Stimulated activated memory B cell treated with anti-CD40 and anti-IgM and Interleukin-4, amounts not matched to agents 10 μg/mL and 1 μg/mL and 100 μg/mL, for 72 hours (primary cell): Measurements from ENCODE around the gene CDC25C.
"Not testable (repeated sequence)": the region's sequence is repeated elsewhere in the genome, so short reads cannot be mapped to it uniquely, and the experiment has no call there.

Experiments used
- ATAC-seq: fragments of 150-1000 bp; cut with Tn5 transposase; 2 replicates; pipeline ENCODE4 v1.10.0; 2021
- H3K27ac Mint-ChIP-seq: one replicate; pipeline ENCODE4 v1.8.0; 2022; ENCODE audit warnings: mild to moderate bottlenecking, mixed read lengths
- H3K27me3 Mint-ChIP-seq: one replicate; pipeline ENCODE4 v1.8.0; 2022; ENCODE audit warnings: mixed read lengths
- H3K36me3 Mint-ChIP-seq: one replicate; pipeline ENCODE4 v1.8.0; 2022; ENCODE audit warnings: mixed read lengths
- H3K4me1 Mint-ChIP-seq: one replicate; pipeline ENCODE4 v1.8.0; 2022; ENCODE audit warnings: mixed read lengths
- H3K4me3 Mint-ChIP-seq: one replicate; pipeline ENCODE4 v1.8.0; 2022; ENCODE audit warnings: mild to moderate bottlenecking, moderate library complexity, mixed read lengths
- H3K9me3 Mint-ChIP-seq: one replicate; pipeline ENCODE4 v1.8.0; 2022; ENCODE audit warnings: mixed read lengths

CDC25C gene

GRCh38 chr5:138336952-138337684 is 5.5 kb upstream of the CDC25C start:
- H3K4me1 Mint-ChIP-seq, result peaks cover 45% of the 10 kb centered on the region
- H3K27me3 Mint-ChIP-seq, result no peaks in the 10 kb centered on the region
- H3K27ac Mint-ChIP-seq, result peak overlapping the region; percentile 98
- H3K9me3 Mint-ChIP-seq, result no peaks in the 10 kb centered on the region
- H3K4me3 Mint-ChIP-seq, result peak overlapping the region; percentile 83
- H3K36me3 Mint-ChIP-seq, result peaks cover 11% of the 10 kb centered on the region
- ATAC-seq, result peak; percentile 22

GRCh38 chr5:138334867-138335447 is 3.4 kb upstream of the CDC25C start:
- Mint-ChIP-seq H3K9me3 (no peaks in the 10 kb centered on the region), H3K4me3 (no peak overlapping the region), H3K27me3 (no peaks in the 10 kb centered on the region), H3K27ac (no peak overlapping the region), H3K36me3 (no peaks in the 10 kb centered on the region), H3K4me1 (peaks cover 37% of the 10 kb centered on the region)
- ATAC-seq, result no peak

- Mint-ChIP-seq H3K36me3 (no peaks in the 10 kb centered on the region), H3K4me1 (peaks cover 11% of the 10 kb centered on the region), H3K9me3 (no peaks in the 10 kb centered on the region), H3K4me3 (peak overlapping the region; percentile 86), H3K27me3 (no peaks in the 10 kb centered on the region), H3K27ac (no peak overlapping the region)
- no peak for ATAC-seq
These were observed 673 bp downstream of the CDC25C start for GRCh38 chr5:138330813-138331448.

- H3K4me3 Mint-ChIP-seq, H3K36me3 Mint-ChIP-seq, H3K4me1 Mint-ChIP-seq, ATAC-seq, H3K27ac Mint-ChIP-seq, H3K27me3 Mint-ChIP-seq, H3K9me3 Mint-ChIP-seq: not testable (repeated sequence)
These were observed 13.4 kb downstream of the CDC25C start for GRCh38 chr5:138318211-138318610.

- no peaks in the 10 kb centered on the region for H3K27me3 Mint-ChIP-seq
- H3K36me3 Mint-ChIP-seq, result no peaks in the 10 kb centered on the region
- ATAC-seq, result no peak
- no peak overlapping the region for H3K4me3 Mint-ChIP-seq
- H3K27ac Mint-ChIP-seq, result no peak overlapping the region
- H3K9me3 Mint-ChIP-seq, result no peaks in the 10 kb centered on the region
- no peaks in the 10 kb centered on the region for H3K4me1 Mint-ChIP-seq
These were observed 15.2 kb downstream of the CDC25C start for GRCh38 chr5:138316355-138316754.

- Mint-ChIP-seq H3K27me3 (no peaks in the 10 kb centered on the region), H3K4me3 (no peak overlapping the region), H3K27ac (no peak overlapping the region), H3K9me3 (no peaks in the 10 kb centered on the region), H3K36me3 (no peaks in the 10 kb centered on the region), H3K4me1 (no peaks in the 10 kb centered on the region)
- ATAC-seq, result no peak
These were observed 15.8 kb downstream of the CDC25C start for GRCh38 chr5:138315751-138316278.

GRCh38 chr5:138305797-138306196 is 25.8 kb downstream of the CDC25C start:
- ATAC-seq, result no peak
- H3K4me3 Mint-ChIP-seq, result no peak overlapping the region
- H3K36me3 Mint-ChIP-seq, result no peaks in the 10 kb centered on the region
- H3K9me3 Mint-ChIP-seq, result no peaks in the 10 kb centered on the region
- H3K4me1 Mint-ChIP-seq, result no peaks in the 10 kb centered on the region
- no peaks in the 10 kb centered on the region for H3K27me3 Mint-ChIP-seq
- H3K27ac Mint-ChIP-seq, result no peak overlapping the region

GRCh38 chr5:138303372-138303771 is 28.2 kb downstream of the CDC25C start:
- Mint-ChIP-seq H3K9me3 (peaks cover 7% of the 10 kb centered on the region), H3K27ac (no peak overlapping the region), H3K36me3 (peaks cover 7% of the 10 kb centered on the region), H3K4me1 (no peaks in the 10 kb centered on the region), H3K4me3 (no peak overlapping the region), H3K27me3 (no peaks in the 10 kb centered on the region)
- no peak for ATAC-seq

GRCh38 chr5:138289296-138289695 is 42.3 kb downstream of the CDC25C start:
- Mint-ChIP-seq H3K36me3 (no peaks in the 10 kb centered on the region), H3K4me1 (peaks cover 6% of the 10 kb centered on the region), H3K9me3 (no peaks in the 10 kb centered on the region), H3K27me3 (no peaks in the 10 kb centered on the region), H3K27ac (no peak overlapping the region), H3K4me3 (no peak overlapping the region)
- ATAC-seq, result no peak

- no peaks in the 10 kb centered on the region for H3K27me3 Mint-ChIP-seq
- H3K27ac Mint-ChIP-seq, result no peak overlapping the region
These were observed 44.4 kb downstream of the CDC25C start for GRCh38 chr5:138287246-138287645.

GRCh38 chr5:138282920-138283742 is 48.5 kb downstream of the CDC25C start:
- peaks cover 6% of the 10 kb centered on the region for H3K4me1 Mint-ChIP-seq
- H3K4me3 Mint-ChIP-seq, result no peak overlapping the region
- no peaks in the 10 kb centered on the region for H3K36me3 Mint-ChIP-seq
- no peak overlapping the region for H3K27ac Mint-ChIP-seq
- peak; percentile 41 for ATAC-seq
- no peaks in the 10 kb centered on the region for H3K27me3 Mint-ChIP-seq
- no peaks in the 10 kb centered on the region for H3K9me3 Mint-ChIP-seq

More at GRCh38 chr5:138287246-138287645, 44.4 kb downstream of the CDC25C start:
- Mint-ChIP-seq H3K4me1 (peaks cover 6% of the 10 kb centered on the region), H3K9me3 (no peaks in the 10 kb centered on the region), H3K4me3 (no peak overlapping the region), H3K36me3 (no peaks in the 10 kb centered on the region)
- no peak for ATAC-seq

- no peak overlapping the region for H3K4me3 Mint-ChIP-seq
- peaks cover 13% of the 10 kb centered on the region for H3K27me3 Mint-ChIP-seq
- no peaks in the 10 kb centered on the region for H3K36me3 Mint-ChIP-seq
- H3K4me1 Mint-ChIP-seq, result no peaks in the 10 kb centered on the region
- no peak for ATAC-seq
- no peaks in the 10 kb centered on the region for H3K9me3 Mint-ChIP-seq
- H3K27ac Mint-ChIP-seq, result no peak overlapping the region
These were observed 50.7 kb downstream of the CDC25C start for GRCh38 chr5:138280915-138281314.

- H3K4me3 Mint-ChIP-seq, result no peak overlapping the region
- no peaks in the 10 kb centered on the region for H3K9me3 Mint-ChIP-seq
- no peak for ATAC-seq
- peaks cover 6% of the 10 kb centered on the region for H3K4me1 Mint-ChIP-seq
- no peak overlapping the region for H3K27ac Mint-ChIP-seq
- H3K27me3 Mint-ChIP-seq, result peaks cover 57% of the 10 kb centered on the region
- no peaks in the 10 kb centered on the region for H3K36me3 Mint-ChIP-seq
These were observed 55.1 kb downstream of the CDC25C start for GRCh38 chr5:138276402-138277054.

- Mint-ChIP-seq H3K36me3 (no peaks in the 10 kb centered on the region), H3K4me3 (no peak overlapping the region), H3K27me3 (peaks cover 60% of the 10 kb centered on the region), H3K27ac (no peak overlapping the region), H3K4me1 (peaks cover 6% of the 10 kb centered on the region), H3K9me3 (no peaks in the 10 kb centered on the region)
- no peak for ATAC-seq
These were observed 55.7 kb downstream of the CDC25C start for GRCh38 chr5:138275895-138276294.

GRCh38 chr5:138275379-138275782 is 56.2 kb downstream of the CDC25C start:
- no peaks in the 10 kb centered on the region for H3K36me3 Mint-ChIP-seq
- no peak for ATAC-seq
- H3K4me3 Mint-ChIP-seq, result no peak overlapping the region
- peaks cover 6% of the 10 kb centered on the region for H3K4me1 Mint-ChIP-seq
- H3K27ac Mint-ChIP-seq, result no peak overlapping the region
- H3K9me3 Mint-ChIP-seq, result no peaks in the 10 kb centered on the region
- H3K27me3 Mint-ChIP-seq, result peaks cover 60% of the 10 kb centered on the region
